ENCODE results near the gene DQX1. TPM values are rescaled to one million over a fixed set of nuclear protein-coding genes. Genes with fewer than 3 reads are reported as not detected.

The DQX1 gene
- polyA plus RNA-seq, 1 experiment = not detected

DNA sequence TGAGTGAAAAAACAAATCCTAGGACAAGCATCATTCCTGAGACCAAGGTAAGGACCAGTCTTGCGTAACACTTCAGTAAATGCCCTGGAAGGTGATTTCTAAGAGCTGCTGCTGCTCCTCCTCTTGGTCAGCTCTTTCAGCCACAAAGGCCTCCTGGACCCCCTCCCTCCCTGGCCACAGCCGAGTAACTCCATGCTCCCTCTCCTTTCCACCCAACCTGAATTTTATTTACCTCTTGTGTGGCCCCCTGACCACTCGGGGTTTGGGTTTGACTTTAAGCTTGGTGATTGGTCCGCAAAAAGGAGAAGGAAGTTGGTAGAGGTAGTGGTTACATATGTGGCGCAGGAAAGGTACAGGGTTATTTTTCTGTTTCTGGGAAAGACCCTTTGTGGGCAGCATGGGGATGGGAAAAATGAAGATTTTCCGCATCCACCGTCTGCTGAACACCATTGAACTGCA lies 12.9 kb upstream of the DQX1 start:
- TF ChIP-seq, protein P1, sequence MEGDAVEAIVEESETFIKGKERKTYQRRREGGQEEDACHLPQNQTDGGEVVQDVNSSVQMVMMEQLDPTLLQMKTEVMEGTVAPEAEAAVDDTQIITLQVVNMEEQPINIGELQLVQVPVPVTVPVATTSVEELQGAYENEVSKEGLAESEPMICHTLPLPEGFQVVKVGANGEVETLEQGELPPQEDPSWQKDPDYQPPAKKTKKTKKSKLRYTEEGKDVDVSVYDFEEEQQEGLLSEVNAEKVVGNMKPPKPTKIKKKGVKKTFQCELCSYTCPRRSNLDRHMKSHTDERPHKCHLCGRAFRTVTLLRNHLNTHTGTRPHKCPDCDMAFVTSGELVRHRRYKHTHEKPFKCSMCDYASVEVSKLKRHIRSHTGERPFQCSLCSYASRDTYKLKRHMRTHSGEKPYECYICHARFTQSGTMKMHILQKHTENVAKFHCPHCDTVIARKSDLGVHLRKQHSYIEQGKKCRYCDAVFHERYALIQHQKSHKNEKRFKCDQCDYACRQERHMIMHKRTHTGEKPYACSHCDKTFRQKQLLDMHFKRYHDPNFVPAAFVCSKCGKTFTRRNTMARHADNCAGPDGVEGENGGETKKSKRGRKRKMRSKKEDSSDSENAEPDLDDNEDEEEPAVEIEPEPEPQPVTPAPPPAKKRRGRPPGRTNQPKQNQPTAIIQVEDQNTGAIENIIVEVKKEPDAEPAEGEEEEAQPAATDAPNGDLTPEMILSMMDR (IDR thresholded peaks at IDR 0.05; ENCODE audit: low read depth, low read length) = no peak
- no peak for DNase-seq (ENCODE audit: low read depth, low spot score)
- H3K27ac ChIP-seq (ENCODE audit: low read depth, low read length) = no peak overlapping the region
- H3K9me3 ChIP-seq (ENCODE audit: control insufficient read depth, insufficient read depth, low read length) = no peaks in the 10 kb centered on the region
- H3K4me3 ChIP-seq (ENCODE audit: low read depth, low read length) = no peak overlapping the region
- no peaks in the 10 kb centered on the region for H3K27me3 ChIP-seq (ENCODE audit: control insufficient read depth, insufficient read depth, low read length)
- ChIA-PET CTCF (interaction anchor here (0.7 to 1.2 kb wide), 3 partner anchors 46 to 65 kb away, joined by 3 to 4 read pairs (median 3); partner anchors contain the start of genes CCDC142 and TTC31), POLR2A (interaction anchor here (0.6 to 1.4 kb wide), 2 partner anchors 15 to 117 kb away, joined by 8 to 9 read pairs; partner anchors contain the start of gene LOXL3)

DNA sequence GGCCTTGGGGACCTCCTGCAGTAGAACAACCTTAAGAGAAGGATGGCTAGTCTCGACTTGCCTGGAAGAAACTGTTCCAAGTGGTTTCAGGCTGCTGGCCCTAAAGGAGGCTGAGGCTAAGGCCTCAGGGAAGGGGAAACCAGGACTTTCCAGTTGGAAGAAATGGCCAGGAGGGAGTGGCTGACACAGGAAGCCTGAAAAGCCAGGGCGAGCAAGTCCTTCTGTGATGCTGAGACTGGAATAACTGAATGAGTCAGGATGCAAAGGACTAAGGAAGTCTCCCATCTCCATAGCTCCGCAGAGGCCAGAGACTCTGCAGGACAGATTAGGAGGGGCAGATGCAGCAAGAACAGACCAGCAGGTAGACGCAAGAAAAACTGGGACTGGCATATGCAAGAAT lies 11.1 kb upstream of the DQX1 start:
- H3K4me3 ChIP-seq (ENCODE audit: low read depth, low read length) = no peak overlapping the region
- H3K27me3 ChIP-seq (ENCODE audit: control insufficient read depth, insufficient read depth, low read length) = no peaks in the 10 kb centered on the region
- CTCF ChIA-PET = interaction anchor here (1.4 kb wide), 1 partner anchor 51 kb away, joined by 3 read pairs; no protein-coding TSS in a partner anchor
- H3K27ac ChIP-seq (ENCODE audit: low read depth, low read length) = no peak overlapping the region
- TF ChIP-seq, protein P1 (IDR thresholded peaks at IDR 0.05; ENCODE audit: low read depth, low read length) = no peak
- POLR2A ChIA-PET = no interaction called here
- no peaks in the 10 kb centered on the region for H3K9me3 ChIP-seq (ENCODE audit: control insufficient read depth, insufficient read depth, low read length)
- no peak for DNase-seq (ENCODE audit: low read depth, low spot score)

DNA sequence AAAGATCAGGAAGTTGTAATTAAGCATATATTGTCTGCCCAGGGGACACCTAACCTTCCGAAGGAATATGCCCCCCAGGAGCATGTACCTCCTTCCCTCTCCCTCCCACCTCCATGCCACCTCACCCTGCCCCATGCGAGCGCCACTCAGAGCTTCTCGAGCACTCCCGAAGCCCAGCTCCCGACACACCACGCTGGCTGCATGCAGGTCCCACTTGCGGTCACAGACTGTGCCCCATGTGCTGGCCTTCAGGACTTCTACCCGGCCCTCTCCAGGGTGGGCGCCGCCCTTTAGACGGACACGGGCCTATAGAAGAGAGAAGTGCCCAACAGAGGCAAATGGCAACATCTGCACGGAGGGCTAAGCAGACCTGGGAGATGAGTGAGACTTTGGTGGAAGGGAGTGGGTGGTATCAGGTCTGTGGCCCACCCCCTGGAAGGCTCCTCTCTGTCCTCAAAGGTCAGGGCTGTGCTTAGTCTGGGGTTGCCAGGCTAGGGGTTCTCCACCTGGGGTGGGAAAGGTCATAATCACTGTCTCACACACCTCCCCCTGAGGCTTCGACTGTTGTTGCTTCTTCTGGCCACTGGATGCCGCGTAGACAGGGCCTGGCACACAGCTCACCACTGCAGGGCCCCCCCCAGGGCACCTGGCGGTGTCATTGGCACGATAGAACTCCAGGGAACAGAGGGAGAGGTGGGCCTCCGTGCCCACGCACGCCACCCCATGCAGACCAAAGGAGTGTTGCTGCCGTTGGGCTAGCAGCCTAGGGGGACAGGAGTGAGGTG lies 10.3 kb upstream of the DQX1 start:
- POLR2A ChIA-PET = no interaction called here
- DNase-seq (ENCODE audit: low read depth, low spot score) = no peak
- Histone ChIP-seq H3K27ac (ENCODE audit: low read depth, low read length) (no peak overlapping the region), H3K27me3 (ENCODE audit: control insufficient read depth, insufficient read depth, low read length) (no peaks in the 10 kb centered on the region), H3K4me3 (ENCODE audit: low read depth, low read length) (no peak overlapping the region), H3K9me3 (ENCODE audit: control insufficient read depth, insufficient read depth, low read length) (no peaks in the 10 kb centered on the region)
- TF ChIP-seq, protein P1 (IDR thresholded peaks at IDR 0.05; ENCODE audit: low read depth, low read length) = no peak
- CTCF ChIA-PET = interaction anchor here (0.9 kb wide), 1 partner anchor 52 kb away, joined by 3 read pairs; no protein-coding TSS in a partner anchor

DNA sequence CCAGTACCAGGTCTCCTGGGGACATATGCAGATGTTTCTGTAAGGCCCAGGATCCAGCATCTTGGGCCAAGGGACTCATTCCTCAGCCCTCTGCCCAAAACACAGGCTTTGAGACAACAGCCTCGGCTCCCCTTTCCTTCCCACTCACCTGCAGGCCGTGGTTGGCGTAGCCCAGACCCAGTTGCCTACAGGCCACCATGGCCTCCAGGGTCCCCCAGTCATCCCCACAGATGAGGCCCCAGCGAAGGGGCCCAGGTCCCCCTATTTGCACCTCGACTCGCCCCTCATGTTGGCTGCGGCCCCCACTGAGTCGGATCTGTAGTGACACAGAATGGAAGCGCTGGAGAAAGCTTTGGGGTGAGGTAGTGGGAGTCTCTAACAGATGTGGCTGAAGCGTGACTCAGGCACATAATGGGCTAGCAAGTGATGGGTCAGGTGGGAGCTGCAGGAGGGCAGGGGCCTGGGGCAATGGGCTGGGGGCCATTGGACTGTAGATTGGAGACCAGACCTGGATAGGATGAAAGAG lies 9.5 kb upstream of the DQX1 start:
- ChIA-PET CTCF (interaction anchor here (0.9 kb wide), 1 partner anchor 52 kb away, joined by 3 read pairs; no protein-coding TSS in a partner anchor), POLR2A (no interaction called here)
- Histone ChIP-seq H3K4me3 (ENCODE audit: low read depth, low read length) (no peak overlapping the region), H3K27ac (ENCODE audit: low read depth, low read length) (no peak overlapping the region), H3K27me3 (ENCODE audit: control insufficient read depth, insufficient read depth, low read length) (no peaks in the 10 kb centered on the region), H3K9me3 (ENCODE audit: control insufficient read depth, insufficient read depth, low read length) (no peaks in the 10 kb centered on the region)
- TF ChIP-seq, protein P1 (IDR thresholded peaks at IDR 0.05; ENCODE audit: low read depth, low read length) = no peak
- DNase-seq (ENCODE audit: low read depth, low spot score) = no peak

DNA sequence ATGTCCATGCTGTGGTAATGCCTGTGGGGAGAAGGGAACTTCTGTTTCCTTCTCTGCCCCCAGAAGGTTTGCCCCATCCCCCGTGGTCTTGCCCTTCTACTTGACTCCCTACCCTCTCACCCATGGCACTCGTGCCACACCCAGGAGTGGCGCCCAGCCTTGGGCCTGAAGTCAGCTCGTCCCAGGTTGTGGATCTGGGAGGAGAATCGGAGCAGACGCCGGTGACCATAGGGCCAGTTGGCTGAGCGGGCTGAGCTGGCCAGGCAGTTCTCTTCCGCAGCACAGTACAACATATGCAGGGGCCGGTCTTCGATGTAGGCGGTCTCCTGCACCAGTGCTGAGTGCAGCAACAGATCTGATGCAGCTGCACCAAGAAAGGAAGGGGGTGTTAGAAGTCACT lies 8.4 kb upstream of the DQX1 start:
- TF ChIP-seq, protein P1 (IDR thresholded peaks at IDR 0.05; ENCODE audit: low read depth, low read length) = no peak
- H3K4me3 ChIP-seq (ENCODE audit: low read depth, low read length) = no peak overlapping the region
- POLR2A ChIA-PET = no interaction called here
- H3K27me3 ChIP-seq (ENCODE audit: control insufficient read depth, insufficient read depth, low read length) = no peaks in the 10 kb centered on the region
- no peak for DNase-seq (ENCODE audit: low read depth, low spot score)
- CTCF ChIA-PET = no interaction called here
- peaks cover under 1% of the 10 kb centered on the region; the same call in 1 of the 2 replicates for H3K9me3 ChIP-seq (ENCODE audit: control insufficient read depth, insufficient read depth, low read length)
- no peak overlapping the region for H3K27ac ChIP-seq (ENCODE audit: low read depth, low read length)
